ENCODE results near the gene VMA21.

Gene VMA21

GRCh38 chrX:151397741-151398070 lies 700 bp downstream of the VMA21 start:
- Histone ChIP-seq H3K4me1 (ENCODE audit: control insufficient read depth in 2 of 2, insufficient read depth in 1 of 2, low read depth in 1 of 2, low read length in 2 of 2) (peaks cover 2 to 5% of the 10 kb centered on the region in 2 donors), H3K36me3 (replicated peaks in 1 of 2; ENCODE audit: control insufficient read depth in 2 of 2, insufficient read depth in 2 of 2, low read length in 2 of 2) (no peaks in the 10 kb centered on the region), H2BK120ac (ENCODE audit: low read depth, low read length) (no peak overlapping the region), H3K18ac (ENCODE audit: low read length) (no peak overlapping the region), H3K4me3 (ENCODE audit: low read length in 2 of 2) (peak overlapping the region; percentile 79 to 99), H3K9me3 (replicated peaks in 1 of 2; ENCODE audit: control insufficient read depth in 2 of 2, insufficient read depth in 1 of 2, low read depth in 1 of 2, low read length in 2 of 2) (no peaks in the 10 kb centered on the region), H4K8ac (ENCODE audit: low read depth, low read length) (no peak overlapping the region), H3K23ac (ENCODE audit: low read depth, low read length, poor library complexity) (no peak overlapping the region), H3K9ac (ENCODE audit: low read depth, low read length, poor library complexity) (peak overlapping the region; percentile 90), H2AK5ac (ENCODE audit: low read depth, low read length) (no peak overlapping the region), H3K14ac (ENCODE audit: low read length) (no peak overlapping the region), H2BK12ac (ENCODE audit: low read length) (no peak overlapping the region), H4K91ac (ENCODE audit: low read depth, low read length, poor library complexity) (no peak overlapping the region), H3K79me1 (ENCODE audit: low read depth, low read length) (peaks cover 2% of the 10 kb centered on the region), H3K4me2 (ENCODE audit: insufficient read depth, low read length, poor library complexity, severe bottlenecking) (peak overlapping the region; percentile 57), H3K27ac (replicated peaks; ENCODE audit: low read length) (no peak overlapping the region), H2BK15ac (ENCODE audit: low read length) (no peak overlapping the region), H2BK5ac (ENCODE audit: low read length) (no peak overlapping the region), H3K27me3 (ENCODE audit: control insufficient read depth in 3 of 3, insufficient read depth in 3 of 3, low read depth in 1 of 3, low read length in 3 of 3) (no peaks in the 10 kb centered on the region), H3K4ac (ENCODE audit: low read length) (no peak overlapping the region), H2AFZ (ENCODE audit: low read length) (peak overlapping the region; percentile 89)
- no peak for DNase-seq (ENCODE audit: low spot score)
- WGBS, 2 donors (ENCODE audit: extremely low coverage in 2 of 2, insufficient read length in 2 of 2, insufficient replicate concordance in 1 of 2) = no CpG with 5 or more reads among the region's 2 CpGs

GRCh38 chrX:151398346-151398745 lies 1.3 kb downstream of the VMA21 start:
- no CpG with 5 or more reads among the region's 3 CpGs for WGBS, 2 donors (ENCODE audit: extremely low coverage in 2 of 2, insufficient read length in 2 of 2, insufficient replicate concordance in 1 of 2)
- Histone ChIP-seq H4K8ac (ENCODE audit: low read depth, low read length) (no peak overlapping the region), H2AFZ (ENCODE audit: low read length) (no peak overlapping the region), H2BK5ac (ENCODE audit: low read length) (no peak overlapping the region), H3K14ac (ENCODE audit: low read length) (no peak overlapping the region), H3K4me2 (ENCODE audit: insufficient read depth, low read length, poor library complexity, severe bottlenecking) (peak overlapping the region; percentile 18), H3K27ac (replicated peaks; ENCODE audit: low read length) (no peak overlapping the region), H3K23ac (ENCODE audit: low read depth, low read length, poor library complexity) (no peak overlapping the region), H2BK12ac (ENCODE audit: low read length) (no peak overlapping the region), H2BK15ac (ENCODE audit: low read length) (no peak overlapping the region), H3K18ac (ENCODE audit: low read length) (no peak overlapping the region), H3K4ac (ENCODE audit: low read length) (no peak overlapping the region), H3K27me3 (ENCODE audit: control insufficient read depth in 3 of 3, insufficient read depth in 3 of 3, low read depth in 1 of 3, low read length in 3 of 3) (no peaks in the 10 kb centered on the region), H3K79me1 (ENCODE audit: low read depth, low read length) (peaks cover 4% of the 10 kb centered on the region), H3K4me1 (ENCODE audit: control insufficient read depth in 2 of 2, insufficient read depth in 1 of 2, low read depth in 1 of 2, low read length in 2 of 2) (peaks cover 2 to 4% of the 10 kb centered on the region in 2 donors), H3K9ac (ENCODE audit: low read depth, low read length, poor library complexity) (no peak overlapping the region), H4K91ac (ENCODE audit: low read depth, low read length, poor library complexity) (no peak overlapping the region), H2BK120ac (ENCODE audit: low read depth, low read length) (no peak overlapping the region), H3K9me3 (replicated peaks in 1 of 2; ENCODE audit: control insufficient read depth in 2 of 2, insufficient read depth in 1 of 2, low read depth in 1 of 2, low read length in 2 of 2) (no peaks in the 10 kb centered on the region), H3K36me3 (replicated peaks in 1 of 2; ENCODE audit: control insufficient read depth in 2 of 2, insufficient read depth in 2 of 2, low read length in 2 of 2) (peaks cover 0 to 2% of the 10 kb centered on the region in 2 donors), H2AK5ac (ENCODE audit: low read depth, low read length) (no peak overlapping the region), H3K4me3 (ENCODE audit: low read length in 2 of 2) (peak overlapping the region in 1 of 2 donors; percentile 79)
- no peak for DNase-seq (ENCODE audit: low spot score)

- H2BK12ac ChIP-seq (ENCODE audit: low read length) = no peak overlapping the region
- H4K8ac ChIP-seq (ENCODE audit: low read depth, low read length) = no peak overlapping the region
- H2AK5ac ChIP-seq (ENCODE audit: low read depth, low read length) = no peak overlapping the region
- no peak overlapping the region for H2BK120ac ChIP-seq (ENCODE audit: low read depth, low read length)
- H3K14ac ChIP-seq (ENCODE audit: low read length) = no peak overlapping the region
- no peaks in the 10 kb centered on the region for H3K27me3 ChIP-seq (ENCODE audit: control insufficient read depth in 3 of 3, insufficient read depth in 3 of 3, low read depth in 1 of 3, low read length in 3 of 3)
- no peak overlapping the region for H3K9ac ChIP-seq (ENCODE audit: low read depth, low read length, poor library complexity)
- H2AFZ ChIP-seq (ENCODE audit: low read length) = no peak overlapping the region
- no peak for DNase-seq (ENCODE audit: low spot score)
- no peak overlapping the region for H3K4me2 ChIP-seq (ENCODE audit: insufficient read depth, low read length, poor library complexity, severe bottlenecking)
- no peak overlapping the region for H4K91ac ChIP-seq (ENCODE audit: low read depth, low read length, poor library complexity)
- H3K18ac ChIP-seq (ENCODE audit: low read length) = no peak overlapping the region
- H3K4ac ChIP-seq (ENCODE audit: low read length) = no peak overlapping the region
- H3K4me3 ChIP-seq (ENCODE audit: low read length in 2 of 2) = no peak overlapping the region
- H3K27ac ChIP-seq (replicated peaks; ENCODE audit: low read length) = no peak overlapping the region
- H3K23ac ChIP-seq (ENCODE audit: low read depth, low read length, poor library complexity) = no peak overlapping the region
- no peak overlapping the region for H2BK5ac ChIP-seq (ENCODE audit: low read length)
- H2BK15ac ChIP-seq (ENCODE audit: low read length) = no peak overlapping the region
- H3K79me1 ChIP-seq (ENCODE audit: low read depth, low read length) = peaks cover 4% of the 10 kb centered on the region
- no peaks in the 10 kb centered on the region for H3K9me3 ChIP-seq (replicated peaks in 1 of 2; ENCODE audit: control insufficient read depth in 2 of 2, insufficient read depth in 1 of 2, low read depth in 1 of 2, low read length in 2 of 2)
- H3K4me1 ChIP-seq (ENCODE audit: control insufficient read depth in 2 of 2, insufficient read depth in 1 of 2, low read depth in 1 of 2, low read length in 2 of 2) = no peaks in the 10 kb centered on the region
- peaks cover 0 to 32% of the 10 kb centered on the region in 2 donors for H3K36me3 ChIP-seq (replicated peaks in 1 of 2; ENCODE audit: control insufficient read depth in 2 of 2, insufficient read depth in 2 of 2, low read length in 2 of 2)
- WGBS, 2 donors (ENCODE audit: extremely low coverage in 2 of 2, insufficient read length in 2 of 2, insufficient replicate concordance in 1 of 2) = no CpG with 5 or more reads among the region's 22 CpGs
Observed at GRCh38 chrX:151402719-151403390, 5.8 kb downstream of the VMA21 start.

- H3K4me2 ChIP-seq (ENCODE audit: insufficient read depth, low read length, poor library complexity, severe bottlenecking) = no peak overlapping the region
- H3K23ac ChIP-seq (ENCODE audit: low read depth, low read length, poor library complexity) = no peak overlapping the region
- no peak overlapping the region for H4K91ac ChIP-seq (ENCODE audit: low read depth, low read length, poor library complexity)
- H3K36me3 ChIP-seq (replicated peaks in 1 of 2; ENCODE audit: control insufficient read depth in 2 of 2, insufficient read depth in 2 of 2, low read length in 2 of 2) = no peaks in the 10 kb centered on the region
- no peak overlapping the region for H4K8ac ChIP-seq (ENCODE audit: low read depth, low read length)
- H2AK5ac ChIP-seq (ENCODE audit: low read depth, low read length) = no peak overlapping the region
- no peak overlapping the region for H2BK120ac ChIP-seq (ENCODE audit: low read depth, low read length)
- no peak overlapping the region for H3K27ac ChIP-seq (replicated peaks; ENCODE audit: low read length)
- H3K9ac ChIP-seq (ENCODE audit: low read depth, low read length, poor library complexity) = no peak overlapping the region
- no peak for DNase-seq (ENCODE audit: low spot score)
- no peaks in the 10 kb centered on the region for H3K27me3 ChIP-seq (ENCODE audit: control insufficient read depth in 3 of 3, insufficient read depth in 3 of 3, low read depth in 1 of 3, low read length in 3 of 3)
- H3K9me3 ChIP-seq (replicated peaks in 1 of 2; ENCODE audit: control insufficient read depth in 2 of 2, insufficient read depth in 1 of 2, low read depth in 1 of 2, low read length in 2 of 2) = peaks cover 0 to 1% of the 10 kb centered on the region in 2 donors
- H3K4me3 ChIP-seq (ENCODE audit: low read length in 2 of 2) = no peak overlapping the region
- no peak overlapping the region for H2AFZ ChIP-seq (ENCODE audit: low read length)
- no peak overlapping the region for H2BK5ac ChIP-seq (ENCODE audit: low read length)
- peaks cover 3 to 6% of the 10 kb centered on the region in 2 donors for H3K4me1 ChIP-seq (ENCODE audit: control insufficient read depth in 2 of 2, insufficient read depth in 1 of 2, low read depth in 1 of 2, low read length in 2 of 2)
- no peak overlapping the region for H3K18ac ChIP-seq (ENCODE audit: low read length)
- H3K14ac ChIP-seq (ENCODE audit: low read length) = no peak overlapping the region
- no peak overlapping the region for H2BK12ac ChIP-seq (ENCODE audit: low read length)
- no peak overlapping the region for H2BK15ac ChIP-seq (ENCODE audit: low read length)
- no peak overlapping the region for H3K4ac ChIP-seq (ENCODE audit: low read length)
- no CpG with 5 or more reads among the region's 3 CpGs for WGBS, 2 donors (ENCODE audit: extremely low coverage in 2 of 2, insufficient read length in 2 of 2, insufficient replicate concordance in 1 of 2)
- peaks cover 2% of the 10 kb centered on the region for H3K79me1 ChIP-seq (ENCODE audit: low read depth, low read length)
Observed at GRCh38 chrX:151416579-151416978, 19.6 kb downstream of the VMA21 start.
